Left lung (tissue), 10 donors: Measurements from ENCODE around the gene PEX26. TPM values are rescaled to one million over a fixed set of nuclear protein-coding genes. Genes with fewer than 3 reads are reported as not detected.

Source experiments
- ATAC-seq: fragments of 200-7000 bp; cut with Tn5 transposase; one replicate; pipeline ENCODE4 v1.9.1; 2020; ENCODE audit warnings: moderate library complexity
- DNase-seq, 4 donors: peaks; one replicate each; pipeline ENCODE4 v3.0.0-alpha.2; 2013 to 2020
- H3K27ac ChIP-seq, 2 donors: fragments of 200-600 bp; sonication (generic) in 1 of 2; one replicate each; pipeline versions ENCODE4 v1.5.0 to v1.8.0; 2020 to 2021
- H3K27me3 ChIP-seq, 2 donors: fragments of 200-600 bp; sonication (generic) in 1 of 2; one replicate each; pipeline versions ENCODE4 v1.5.0 to v1.8.0; 2020 to 2021
- H3K36me3 ChIP-seq, 2 donors: fragments of 200-600 bp; sonication (generic) in 1 of 2; one replicate each; pipeline versions ENCODE4 v1.5.0 to v1.8.0; 2020 to 2021
- H3K4me1 ChIP-seq, 2 donors: fragments of 200-600 bp; one replicate each; pipeline ENCODE4 v1.8.0; 2021
- H3K4me3 ChIP-seq, 2 donors: fragments of 200-600 bp; sonication (generic) in 1 of 2; one replicate each; pipeline versions ENCODE4 v1.5.0 to v1.8.0; 2020 to 2021; ENCODE audit warnings: mild to moderate bottlenecking in 1 of 2
- H3K9me3 ChIP-seq, 2 donors: fragments of 200-600 bp; sonication (generic) in 1 of 2; one replicate each; pipeline versions ENCODE4 v1.5.0 to v1.8.0; 2020 to 2021
- intact Hi-C, 2 donors: fragments of 100-400 bp; cut with DNase I; formaldehyde crosslinking; loops; one replicate each; pipeline versions ENCODE4 v1.11.2 to v1.14.2; 2022
- polyA plus RNA-seq, 6 donors: library from polyadenylated mRNA; unstranded; fragments of 120-200 nt; gene quantifications; one replicate each; pipeline ENCODE4 v1.2.1, GENCODE V29; 2013; ENCODE audit not compliant: insufficient read length in 6 of 6
- total RNA-seq, 2 donors: library from RNA; stranded (reverse); fragmentation: NEBNext Ultra II Directional; extraction: Animal tissue kit (Norgen Biotek cat#: 25700); gene quantifications; one replicate each; pipeline ENCODE4 v1.2.1, GENCODE V29; 2021
- TF ChIP-seq, protein P1 (sequence below), 2 donors: fragments of 200-600 bp; sonication (generic) in 1 of 2; IDR thresholded peaks; one replicate each; pipeline versions ENCODE4 v1.5.0 to v1.8.0; 2021; ENCODE audit warnings: antibody characterized with exemption in 2 of 2
- donor health status: DM: no; HTN: yes; CAD: no.
- donor health status: DM: no; HTN: no; CAD: no.

Gene PEX26
- total and polyA plus RNA-seq, 8 donors, result 21.8 to 39.4 (median 26.8) TPM

GRCh38 chr22:18146389-18146753 is 68.6 kb downstream of the PEX26 start:
- ATAC-seq, result no peak

DNA sequence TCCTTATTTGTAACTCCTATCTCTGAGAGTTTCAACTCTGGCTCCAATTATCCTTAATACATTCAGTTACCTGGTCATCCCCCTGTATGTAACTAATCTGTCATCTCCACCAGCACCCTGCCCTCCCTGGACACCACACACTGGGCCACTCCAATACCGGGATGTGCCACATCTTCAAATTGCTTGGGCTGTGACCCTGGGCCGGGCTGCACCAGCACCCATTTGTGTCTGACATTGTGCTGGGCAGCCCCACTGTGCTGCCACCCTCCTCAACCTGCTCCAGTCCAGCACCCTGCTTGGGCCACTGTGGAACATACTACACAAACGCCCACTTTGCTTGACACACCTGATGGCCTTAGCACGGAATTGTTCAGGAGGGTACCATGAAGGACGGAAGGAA is 70.0 kb downstream of the PEX26 start:
- intact Hi-C loops, result no loop called here
- DNase-seq, result no peak
- peak overlapping the region in 1 of 2 donors; percentile 87 for H3K27ac ChIP-seq
- no peak for ATAC-seq
- no peaks in the 10 kb centered on the region for H3K27me3 ChIP-seq
- H3K4me1 ChIP-seq, result peaks cover 16 to 34% of the 10 kb centered on the region in 2 donors
- H3K36me3 ChIP-seq, result no peaks in the 10 kb centered on the region
- TF ChIP-seq, protein P1, sequence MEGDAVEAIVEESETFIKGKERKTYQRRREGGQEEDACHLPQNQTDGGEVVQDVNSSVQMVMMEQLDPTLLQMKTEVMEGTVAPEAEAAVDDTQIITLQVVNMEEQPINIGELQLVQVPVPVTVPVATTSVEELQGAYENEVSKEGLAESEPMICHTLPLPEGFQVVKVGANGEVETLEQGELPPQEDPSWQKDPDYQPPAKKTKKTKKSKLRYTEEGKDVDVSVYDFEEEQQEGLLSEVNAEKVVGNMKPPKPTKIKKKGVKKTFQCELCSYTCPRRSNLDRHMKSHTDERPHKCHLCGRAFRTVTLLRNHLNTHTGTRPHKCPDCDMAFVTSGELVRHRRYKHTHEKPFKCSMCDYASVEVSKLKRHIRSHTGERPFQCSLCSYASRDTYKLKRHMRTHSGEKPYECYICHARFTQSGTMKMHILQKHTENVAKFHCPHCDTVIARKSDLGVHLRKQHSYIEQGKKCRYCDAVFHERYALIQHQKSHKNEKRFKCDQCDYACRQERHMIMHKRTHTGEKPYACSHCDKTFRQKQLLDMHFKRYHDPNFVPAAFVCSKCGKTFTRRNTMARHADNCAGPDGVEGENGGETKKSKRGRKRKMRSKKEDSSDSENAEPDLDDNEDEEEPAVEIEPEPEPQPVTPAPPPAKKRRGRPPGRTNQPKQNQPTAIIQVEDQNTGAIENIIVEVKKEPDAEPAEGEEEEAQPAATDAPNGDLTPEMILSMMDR (IDR thresholded peaks at IDR 0.05), result no peak
- no peak overlapping the region for H3K4me3 ChIP-seq
- H3K9me3 ChIP-seq, result no peaks in the 10 kb centered on the region

More at GRCh38 chr22:18146389-18146753, 68.6 kb downstream of the PEX26 start:
- H3K9me3 ChIP-seq, result peaks cover 0 to under 1% of the 10 kb centered on the region in 2 donors
- no peaks in the 10 kb centered on the region for H3K27me3 ChIP-seq
- peaks cover 0 to 2% of the 10 kb centered on the region in 2 donors for H3K36me3 ChIP-seq
- H3K4me3 ChIP-seq, result no peak overlapping the region
- DNase-seq, result no peak
- TF ChIP-seq, protein P1 (IDR thresholded peaks at IDR 0.05), result no peak
- peaks cover 16 to 33% of the 10 kb centered on the region in 2 donors for H3K4me1 ChIP-seq
- intact Hi-C loops, result no loop called here
- H3K27ac ChIP-seq, result no peak overlapping the region

GRCh38 chr22:18148293-18148965 is 70.6 kb downstream of the PEX26 start:
- ATAC-seq (no peak), DNase-seq (no peak)
- Histone ChIP-seq H3K27ac (peak overlapping the region in 1 of 2 donors; percentile 87), H3K27me3 (no peaks in the 10 kb centered on the region), H3K36me3 (no peaks in the 10 kb centered on the region), H3K9me3 (no peaks in the 10 kb centered on the region), H3K4me1 (peaks cover 16 to 34% of the 10 kb centered on the region in 2 donors), H3K4me3 (no peak overlapping the region)
- TF ChIP-seq, protein P1 (IDR thresholded peaks at IDR 0.05), result no peak
- intact Hi-C loops, result no loop called here

- Histone ChIP-seq H3K27me3 (no peaks in the 10 kb centered on the region), H3K27ac (no peak overlapping the region), H3K4me1 (peaks cover 16 to 32% of the 10 kb centered on the region in 2 donors), H3K4me3 (no peak overlapping the region), H3K9me3 (no peaks in the 10 kb centered on the region), H3K36me3 (peaks cover 0 to 2% of the 10 kb centered on the region in 2 donors)
- intact Hi-C loops, result no loop called here
- no peak for ATAC-seq
- no peak for DNase-seq
- TF ChIP-seq, protein P1 (IDR thresholded peaks at IDR 0.05), result no peak
These were observed 74.7 kb downstream of the PEX26 start for GRCh38 chr22:18152519-18152918.

DNA sequence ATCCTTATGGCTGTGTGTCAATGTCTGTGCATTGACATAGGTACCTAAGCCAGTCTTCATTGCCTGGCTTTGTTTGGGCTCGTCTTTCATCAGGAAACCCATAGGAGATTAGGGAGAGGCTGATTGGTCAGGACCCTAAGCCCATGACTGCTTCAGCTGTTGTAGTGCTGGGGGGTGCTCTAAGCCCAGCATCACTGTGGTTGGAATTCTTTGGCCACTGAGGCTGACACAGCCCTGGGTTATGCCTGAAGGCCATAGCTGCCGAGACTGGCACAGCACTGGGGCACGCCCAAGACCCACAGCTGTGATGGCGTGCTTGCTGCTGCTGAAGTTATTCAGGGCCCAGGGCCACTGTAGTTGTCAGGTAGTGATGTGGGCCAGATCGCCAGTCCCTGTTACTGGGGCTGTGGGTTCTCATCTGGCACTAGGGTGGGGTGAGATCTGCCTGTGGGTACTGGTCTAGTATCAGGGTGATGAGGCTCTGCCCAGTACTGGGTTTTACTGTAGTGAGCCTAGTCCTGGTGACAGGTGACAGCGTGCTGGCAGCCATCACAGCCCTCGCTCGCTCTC is 77.1 kb downstream of the PEX26 start:
- Histone ChIP-seq H3K4me3 (no peak overlapping the region), H3K27me3 (no peaks in the 10 kb centered on the region), H3K9me3 (no peaks in the 10 kb centered on the region), H3K36me3 (peaks cover 0 to 12% of the 10 kb centered on the region in 2 donors), H3K4me1 (peaks cover 6 to 13% of the 10 kb centered on the region in 2 donors), H3K27ac (no peak overlapping the region)
- intact Hi-C loops, result no loop called here
- ATAC-seq (no peak), DNase-seq (no peak)
- TF ChIP-seq, protein P1 (IDR thresholded peaks at IDR 0.05), result no peak

Other genes starting within 250 kb of the PEX26 start
- 10 to 100 TPM; 24.9 to 29.8 TPM for gene MICAL3, start 53.4 kb upstream of the PEX26 start, total RNA-seq
- gene MICAL3, start 53.4 kb upstream of the PEX26 start, polyA plus RNA-seq, result 10 to 100 TPM; 46.0 to 64.8 (median 59.2) TPM
- under 1 TPM; 0.79 to 0.87 TPM for gene TUBA8, start 32.8 kb downstream of the PEX26 start, total RNA-seq
- gene TUBA8, start 32.8 kb downstream of the PEX26 start, polyA plus RNA-seq, result 1 to 10 TPM in 5 of 6 donors, under 1 TPM in 1; 0.91 to 2.7 (median 2.3) TPM
- 10 to 100 TPM; 10.5 to 22.3 TPM for gene USP18, start 72.2 kb downstream of the PEX26 start, total RNA-seq
- gene USP18, start 72.2 kb downstream of the PEX26 start, polyA plus RNA-seq, result 10 to 100 TPM in 3 of 6 donors, 1 to 10 TPM in 3; 9.0 to 10.8 (median 10.1) TPM